Activated T-helper 1 cell treated with Interleukin-2 at 50 U/mL for 16 hours (primary cell): Measurements from ENCODE around the gene SPATA20.
A peak's percentile ranks its signal among the peaks of the same experiment; 100 is the strongest.

Source experiments
- DNase-seq: peaks from one replicate; pipeline ENCODE4 v3.0.0-alpha.2; 2020; ENCODE audit warnings: low read depth

SPATA20 gene

DNA sequence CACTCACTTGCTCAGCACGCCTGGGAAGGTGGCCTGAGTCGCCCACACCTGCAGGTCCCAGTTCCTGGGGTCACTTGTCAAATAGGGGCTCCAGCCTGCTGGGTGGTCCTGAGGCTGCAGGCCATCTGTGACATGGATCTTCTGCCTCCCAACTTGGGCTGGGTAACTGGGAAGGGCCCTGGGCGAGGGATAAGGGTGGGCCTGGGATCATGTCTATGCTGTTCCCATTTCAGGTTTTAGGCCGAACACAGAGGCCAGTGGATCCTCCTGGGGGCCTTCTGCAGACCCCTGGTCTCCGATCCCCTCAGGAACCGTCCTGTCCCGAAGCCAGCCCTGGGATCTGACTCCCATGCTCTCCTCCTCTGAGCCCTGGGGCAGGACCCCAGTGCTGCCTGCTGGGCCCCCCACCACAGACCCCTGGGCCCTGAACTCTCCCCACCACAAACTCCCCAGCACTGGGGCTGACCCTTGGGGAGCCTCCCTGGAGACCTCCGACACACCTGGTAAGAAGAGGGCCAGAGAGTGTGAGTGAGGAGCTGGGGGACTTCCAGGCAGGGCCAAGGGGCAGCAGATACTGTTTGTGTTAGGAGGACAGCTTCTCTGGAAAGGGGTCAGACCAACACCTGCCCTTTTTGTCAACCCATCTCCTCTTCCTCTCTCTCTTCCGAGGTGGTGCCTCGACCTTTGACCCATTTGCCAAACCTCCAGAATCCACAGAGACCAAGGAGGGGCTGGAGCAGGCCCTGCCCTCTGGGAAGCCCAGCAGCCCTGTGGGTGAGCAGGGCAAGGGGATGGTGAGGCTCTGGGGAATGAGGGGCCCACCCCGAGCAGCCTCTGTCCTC lies 6.2 kb upstream of the SPATA20 start:
- no peak for DNase-seq

DNA sequence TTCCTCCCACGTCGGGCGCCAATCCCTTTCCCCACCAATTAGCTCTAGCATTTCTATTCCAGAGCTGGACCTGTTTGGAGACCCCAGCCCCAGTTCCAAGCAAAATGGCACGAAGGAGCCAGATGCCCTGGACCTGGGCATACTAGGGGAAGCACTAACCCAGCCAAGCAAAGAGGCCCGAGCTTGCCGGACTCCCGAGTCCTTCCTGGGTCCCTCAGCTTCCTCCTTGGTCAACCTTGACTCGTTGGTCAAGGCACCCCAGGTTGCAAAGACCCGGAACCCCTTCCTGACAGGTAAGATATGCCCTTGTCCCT lies 5.6 kb upstream of the SPATA20 start:
- DNase-seq: no peak

DNA sequence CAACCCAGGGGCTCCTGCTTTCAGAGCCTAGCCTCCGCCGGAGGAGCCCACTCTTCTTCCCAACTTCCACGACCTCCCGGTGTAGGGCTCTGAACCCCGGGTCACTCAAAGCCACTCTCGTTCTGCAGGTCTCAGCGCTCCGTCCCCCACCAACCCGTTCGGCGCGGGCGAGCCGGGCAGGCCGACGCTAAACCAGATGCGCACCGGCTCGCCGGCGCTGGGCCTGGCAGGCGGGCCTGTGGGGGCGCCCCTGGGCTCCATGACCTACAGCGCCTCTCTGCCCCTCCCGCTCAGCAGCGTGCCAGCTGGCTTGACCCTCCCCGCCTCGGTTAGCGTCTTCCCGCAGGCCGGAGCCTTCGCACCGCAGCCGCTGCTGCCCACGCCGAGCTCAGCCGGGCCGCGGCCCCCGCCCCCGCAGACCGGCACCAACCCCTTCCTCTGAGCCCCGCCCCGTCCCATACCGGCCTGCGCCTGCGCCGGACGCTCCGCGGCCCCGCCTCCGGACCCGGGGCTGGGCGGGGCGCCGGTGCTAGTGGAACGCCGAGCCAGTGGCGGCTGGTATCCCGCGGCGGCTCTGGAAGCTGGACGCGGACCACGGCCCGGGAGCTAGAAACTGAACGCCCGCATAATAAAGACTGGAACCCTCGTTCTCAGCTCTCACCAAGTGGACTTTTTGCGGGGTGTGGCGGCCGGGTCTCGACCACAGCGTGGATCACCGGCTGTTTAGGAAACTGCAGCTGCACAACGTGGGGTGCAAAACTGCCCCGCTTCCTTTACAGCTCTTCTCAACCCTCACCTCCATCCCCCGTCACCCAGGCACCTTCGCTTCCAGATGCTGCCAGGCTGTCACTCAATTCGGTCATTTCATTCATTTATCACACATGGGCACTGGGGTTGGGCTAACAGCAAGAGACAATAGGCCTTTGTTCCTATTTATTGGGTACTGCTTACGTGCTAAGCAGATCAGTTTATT lies 5.0 kb upstream of the SPATA20 start:
- DNase-seq: peak; percentile 76

DNA sequence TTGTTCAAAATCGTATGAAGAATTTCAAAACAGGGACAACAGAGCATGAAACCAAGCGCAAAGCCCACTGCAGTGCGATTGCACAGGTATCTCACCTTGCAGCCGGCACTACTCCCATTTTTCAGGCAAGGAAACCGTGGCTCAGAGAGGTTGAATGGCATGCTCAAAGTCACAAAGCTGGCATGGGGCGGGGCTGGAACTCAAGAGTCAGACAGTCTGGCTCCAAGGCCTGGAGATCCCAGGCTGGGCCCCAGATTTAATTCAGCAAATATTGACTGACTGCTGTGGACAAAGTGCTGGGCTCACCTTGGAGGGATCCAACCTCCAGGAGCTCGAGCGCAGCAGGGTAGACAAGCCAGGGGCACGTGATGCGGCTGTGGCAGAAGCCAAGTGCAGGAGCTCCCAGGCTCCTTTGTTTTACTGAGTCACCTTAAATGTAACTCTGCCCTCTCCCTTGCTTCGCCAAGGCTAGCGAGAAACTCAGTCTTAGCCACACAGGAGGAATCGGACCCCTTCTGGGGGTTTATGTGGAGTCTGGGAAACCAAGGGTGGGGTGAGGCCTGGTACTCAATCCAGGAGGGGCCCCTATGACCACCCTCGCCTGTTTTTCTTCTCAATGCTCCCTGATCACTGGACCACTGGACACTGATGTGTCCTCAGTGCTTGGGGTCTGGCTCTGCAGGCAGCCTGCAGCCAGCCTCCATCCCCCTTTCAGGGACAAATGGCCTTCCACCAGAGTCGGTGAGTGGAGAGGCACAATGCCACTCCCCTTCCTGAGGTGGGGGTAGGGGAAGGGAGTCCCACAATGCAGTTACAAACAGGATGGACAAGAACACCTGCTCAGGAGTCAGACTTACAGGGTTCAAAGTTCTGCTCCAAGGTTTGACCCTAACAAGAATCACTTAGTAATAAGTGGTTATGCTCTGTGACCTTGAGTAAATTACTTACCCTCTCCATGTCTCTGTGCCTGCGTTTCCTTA lies 3.9 kb upstream of the SPATA20 start:
- no peak for DNase-seq

DNA sequence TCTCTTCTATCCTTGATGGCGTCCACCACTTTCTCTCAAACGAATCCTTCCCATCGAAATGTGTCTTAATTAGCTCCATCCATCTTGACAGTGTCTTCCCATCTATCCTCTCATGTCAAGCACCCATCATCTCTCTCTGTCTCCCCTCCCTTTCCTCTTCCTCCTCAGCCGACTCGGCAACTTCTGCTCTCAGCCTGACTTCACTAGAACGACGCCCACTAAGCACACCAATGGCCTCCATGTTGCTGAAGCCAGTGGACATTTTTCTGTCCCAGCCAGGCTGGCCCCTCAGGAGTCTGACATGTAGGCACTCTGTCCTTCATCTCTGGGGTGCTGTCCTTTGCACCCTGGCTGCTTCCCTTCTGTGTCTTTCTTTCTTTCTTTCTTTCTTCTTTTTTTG lies 2.5 kb upstream of the SPATA20 start:
- no peak for DNase-seq

DNA sequence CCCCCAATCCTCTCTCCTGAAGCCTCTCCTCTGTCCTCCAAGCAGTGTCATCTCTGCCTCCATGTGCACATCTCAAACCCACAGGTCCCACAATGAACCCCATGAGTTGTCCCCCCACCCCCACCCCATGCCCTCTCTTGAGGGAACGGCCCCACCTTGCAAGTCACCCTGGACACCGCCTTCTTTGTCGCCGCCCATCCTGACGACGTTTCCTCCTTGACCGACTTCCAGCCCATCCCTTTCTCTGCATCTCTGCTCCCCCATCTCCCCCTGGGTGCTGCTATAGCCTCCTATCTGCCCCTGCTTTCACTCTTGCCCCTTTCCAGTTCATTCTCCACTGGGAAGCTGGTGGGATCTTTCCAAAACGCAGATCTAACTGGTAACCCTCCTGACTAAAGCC lies 1.7 kb upstream of the SPATA20 start:
- no peak for DNase-seq

DNA sequence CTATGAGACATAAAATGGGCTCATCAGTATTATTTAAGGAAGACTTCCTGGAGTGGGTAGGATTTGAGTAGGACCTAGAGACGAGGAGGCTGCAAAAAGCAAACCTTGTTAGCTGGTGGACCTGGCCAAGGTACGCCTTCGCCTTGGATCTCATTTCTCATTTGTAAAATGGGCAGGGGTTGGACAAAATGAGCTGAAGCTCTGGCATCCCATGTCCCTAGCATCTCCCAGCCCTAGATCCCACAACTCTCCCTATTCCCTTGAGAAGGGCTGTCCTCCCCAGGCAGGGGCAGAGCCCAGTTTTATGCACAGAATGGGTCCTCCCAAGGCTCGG lies 306 bp upstream of the SPATA20 start:
- no peak for DNase-seq

DNA sequence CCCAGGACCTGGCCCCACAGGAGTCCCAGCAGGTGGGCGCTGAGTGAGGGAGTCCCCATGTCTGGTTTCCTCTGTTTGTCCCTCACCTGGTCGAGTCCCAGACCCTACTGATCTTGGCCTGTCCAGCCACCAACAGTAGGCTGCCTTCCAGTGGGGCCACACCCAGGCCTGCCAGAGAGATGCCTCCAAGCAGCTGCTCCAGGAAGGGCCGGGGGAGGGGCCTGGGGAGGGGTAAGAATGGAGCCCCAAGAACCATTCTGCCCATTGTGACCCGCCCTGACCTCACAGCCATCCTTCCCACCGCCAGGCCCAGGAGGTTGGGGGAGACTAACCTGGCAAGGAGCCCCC lies 736 bp downstream of the SPATA20 start:
- no peak for DNase-seq

DNA sequence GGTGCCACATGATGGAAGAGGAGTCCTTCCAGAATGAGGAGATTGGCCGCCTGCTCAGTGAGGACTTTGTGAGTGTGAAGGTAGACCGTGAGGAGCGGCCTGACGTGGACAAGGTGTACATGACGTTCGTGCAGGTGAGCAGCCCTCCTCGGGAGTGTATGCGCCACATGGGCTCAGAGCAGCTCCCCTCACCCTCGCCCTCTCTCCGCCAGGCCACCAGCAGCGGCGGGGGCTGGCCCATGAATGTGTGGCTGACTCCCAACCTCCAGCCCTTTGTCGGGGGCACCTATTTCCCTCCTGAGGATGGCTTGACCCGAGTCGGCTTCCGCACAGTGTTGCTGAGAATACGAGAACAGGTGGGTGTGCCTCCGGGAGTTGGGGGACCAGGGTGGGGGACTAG lies 1.9 kb downstream of the SPATA20 start:
- DNase-seq: no peak

DNA sequence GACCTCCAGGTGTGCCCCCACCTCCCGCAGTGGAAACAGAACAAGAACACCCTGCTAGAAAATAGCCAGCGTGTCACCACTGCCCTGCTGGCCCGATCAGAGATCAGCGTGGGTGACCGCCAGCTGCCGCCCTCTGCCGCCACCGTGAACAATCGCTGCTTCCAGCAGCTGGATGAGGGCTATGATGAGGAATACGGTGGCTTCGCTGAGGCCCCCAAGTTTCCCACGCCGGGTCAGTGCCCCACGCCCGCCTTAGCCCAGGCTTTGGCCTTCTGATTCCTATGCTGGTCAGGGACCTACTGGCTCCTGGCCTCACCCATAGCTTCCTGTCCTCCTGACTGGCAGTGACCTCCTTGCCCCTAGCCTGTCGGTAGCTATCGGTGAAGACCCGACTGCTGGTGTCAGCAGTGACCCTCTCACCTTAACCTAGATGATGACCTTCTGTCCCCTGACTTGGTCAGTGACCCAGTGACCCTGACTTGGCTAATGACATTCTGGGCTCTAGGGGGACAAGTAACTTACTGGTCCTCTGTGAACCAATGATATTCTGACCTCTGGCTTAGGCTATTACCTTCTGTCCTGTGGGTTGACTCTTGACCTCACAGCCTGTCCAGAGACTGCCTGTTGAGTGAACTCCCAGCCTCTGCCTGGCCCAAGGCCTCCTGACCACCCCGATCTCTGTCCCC lies 2.4 kb downstream of the SPATA20 start:
- no peak for DNase-seq

DNA sequence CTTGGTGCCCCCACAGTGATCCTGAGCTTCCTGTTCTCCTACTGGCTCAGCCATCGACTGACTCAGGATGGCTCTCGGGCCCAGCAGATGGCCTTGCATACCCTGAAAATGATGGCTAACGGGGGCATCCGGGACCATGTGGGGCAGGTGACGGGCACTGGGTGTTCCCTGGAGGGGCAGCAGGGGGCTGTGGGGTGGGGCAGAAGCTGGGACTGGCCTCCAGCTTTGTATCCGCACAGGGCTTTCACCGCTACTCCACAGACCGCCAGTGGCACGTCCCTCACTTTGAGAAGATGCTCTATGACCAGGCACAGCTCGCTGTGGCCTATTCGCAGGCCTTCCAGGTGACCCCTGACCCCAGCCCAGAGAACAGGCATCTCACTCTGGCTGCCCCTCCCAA lies 3.0 kb downstream of the SPATA20 start:
- no peak for DNase-seq

DNA sequence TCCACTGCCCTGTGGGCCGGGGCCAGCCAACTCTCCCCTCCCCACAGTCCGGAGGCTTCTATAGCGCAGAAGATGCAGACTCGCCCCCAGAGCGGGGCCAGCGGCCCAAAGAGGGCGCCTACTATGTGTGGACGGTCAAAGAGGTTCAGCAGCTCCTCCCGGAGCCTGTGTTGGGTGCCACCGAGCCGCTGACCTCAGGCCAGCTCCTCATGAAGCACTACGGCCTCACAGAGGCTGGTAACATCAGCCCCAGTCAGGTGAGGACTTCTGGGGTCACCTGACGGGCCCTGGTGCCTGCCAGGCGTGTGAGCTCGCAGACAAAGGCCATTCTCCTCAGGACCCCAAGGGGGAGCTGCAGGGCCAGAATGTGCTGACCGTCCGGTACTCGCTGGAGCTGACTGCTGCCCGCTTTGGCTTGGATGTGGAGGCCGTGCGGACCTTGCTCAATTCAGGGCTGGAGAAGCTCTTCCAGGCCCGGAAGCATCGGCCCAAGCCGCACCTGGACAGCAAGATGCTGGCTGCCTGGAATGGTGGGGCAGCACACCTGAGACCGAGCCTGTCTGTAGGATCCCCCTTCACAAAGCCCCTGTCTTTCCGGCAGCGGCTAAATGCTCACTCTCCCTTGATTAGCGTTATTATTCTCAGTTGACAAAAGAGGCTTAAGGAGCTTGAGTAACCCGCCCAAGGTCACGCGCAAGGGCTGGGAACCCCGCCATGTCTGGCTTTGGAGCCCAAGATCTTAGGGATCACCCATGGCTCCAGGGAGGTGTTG lies 3.9 kb downstream of the SPATA20 start:
- DNase-seq: no peak

DNA sequence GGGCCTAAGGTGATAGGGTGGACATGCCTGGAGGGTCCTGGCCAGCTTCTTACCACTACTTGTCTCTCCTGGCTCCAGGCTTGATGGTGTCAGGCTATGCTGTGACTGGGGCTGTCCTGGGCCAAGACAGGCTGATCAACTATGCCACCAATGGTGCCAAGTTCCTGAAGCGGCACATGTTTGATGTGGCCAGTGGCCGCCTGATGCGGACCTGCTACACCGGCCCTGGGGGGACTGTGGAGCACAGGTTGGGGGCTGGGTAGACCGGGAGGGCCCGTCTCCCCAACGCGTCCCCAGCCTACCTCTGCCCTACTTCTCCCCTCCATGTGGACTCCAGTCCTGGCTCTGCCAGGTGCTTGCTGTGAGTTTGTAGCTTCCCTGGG lies 4.5 kb downstream of the SPATA20 start:
- no peak for DNase-seq

DNA sequence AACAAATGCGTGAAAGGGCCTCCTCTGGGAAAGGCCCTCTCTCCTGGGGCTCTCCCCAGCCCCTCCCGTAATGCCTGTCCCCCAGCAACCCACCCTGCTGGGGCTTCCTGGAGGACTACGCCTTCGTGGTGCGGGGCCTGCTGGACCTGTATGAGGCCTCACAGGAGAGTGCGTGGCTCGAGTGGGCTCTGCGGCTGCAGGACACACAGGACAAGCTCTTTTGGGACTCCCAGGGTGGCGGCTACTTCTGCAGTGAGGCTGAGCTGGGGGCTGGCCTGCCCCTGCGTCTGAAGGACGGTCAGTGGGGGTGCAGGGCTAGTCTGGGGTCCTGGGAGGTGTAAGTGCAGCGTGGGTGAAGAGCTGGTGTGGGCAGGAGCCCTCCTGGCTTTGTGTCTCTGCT lies 4.9 kb downstream of the SPATA20 start:
- DNase-seq: no peak

DNA sequence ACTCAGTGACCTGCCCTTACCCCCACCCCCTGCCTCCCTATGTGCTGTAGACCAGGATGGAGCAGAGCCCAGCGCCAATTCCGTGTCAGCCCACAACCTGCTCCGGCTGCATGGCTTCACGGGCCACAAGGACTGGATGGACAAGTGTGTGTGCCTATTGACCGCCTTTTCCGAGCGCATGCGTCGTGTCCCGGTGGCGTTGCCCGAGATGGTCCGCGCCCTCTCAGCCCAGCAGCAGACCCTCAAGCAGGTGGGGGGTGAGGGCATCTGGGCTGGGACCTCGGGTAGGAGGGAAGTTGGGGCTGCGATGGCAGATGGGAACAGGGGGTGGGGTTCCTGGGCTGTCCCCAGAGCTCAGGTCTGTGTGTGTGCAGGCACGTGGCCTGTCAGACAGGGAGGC lies 7.2 kb downstream of the SPATA20 start:
- DNase-seq: no peak

DNA sequence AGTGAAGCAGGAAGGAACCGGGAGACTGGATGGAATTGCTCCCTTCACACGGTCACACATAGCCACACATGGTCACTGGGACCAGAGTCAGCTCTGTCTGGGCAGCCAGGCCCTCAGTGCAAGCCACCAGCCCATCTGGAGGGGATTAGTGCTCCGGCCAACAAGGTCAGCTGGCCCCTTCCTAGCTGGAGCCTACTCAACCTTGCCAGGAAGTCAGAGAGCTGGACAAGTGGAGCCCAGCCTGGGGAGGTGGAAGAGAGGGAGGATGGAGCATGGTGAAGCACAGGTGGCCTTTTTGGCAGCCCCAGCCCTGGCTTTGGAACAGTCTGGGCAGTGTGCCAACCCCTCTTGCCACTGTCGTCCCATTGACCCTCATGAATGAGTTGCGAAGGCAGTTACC lies 9.8 kb downstream of the SPATA20 start:
- no peak for DNase-seq

DNA sequence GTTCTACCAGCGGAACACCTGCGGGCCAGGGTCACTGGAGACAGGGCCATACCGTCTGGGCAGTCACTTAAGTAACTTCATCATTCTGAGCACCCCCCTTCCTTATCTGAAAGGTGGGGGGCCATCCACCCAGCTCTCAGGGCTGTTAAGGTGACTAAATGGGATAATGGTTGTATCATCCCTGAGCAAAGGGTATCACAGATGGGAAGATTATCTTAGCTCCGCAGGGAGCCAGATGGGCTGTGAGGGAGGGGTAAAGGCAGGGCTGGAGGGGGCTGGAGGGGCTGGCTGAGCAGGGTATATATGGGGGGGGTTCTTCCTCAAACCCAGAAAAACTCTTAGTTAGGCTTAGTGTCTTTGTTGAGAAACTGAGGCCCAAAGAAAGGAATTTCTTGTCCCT lies 10.7 kb downstream of the SPATA20 start:
- no peak for DNase-seq

DNA sequence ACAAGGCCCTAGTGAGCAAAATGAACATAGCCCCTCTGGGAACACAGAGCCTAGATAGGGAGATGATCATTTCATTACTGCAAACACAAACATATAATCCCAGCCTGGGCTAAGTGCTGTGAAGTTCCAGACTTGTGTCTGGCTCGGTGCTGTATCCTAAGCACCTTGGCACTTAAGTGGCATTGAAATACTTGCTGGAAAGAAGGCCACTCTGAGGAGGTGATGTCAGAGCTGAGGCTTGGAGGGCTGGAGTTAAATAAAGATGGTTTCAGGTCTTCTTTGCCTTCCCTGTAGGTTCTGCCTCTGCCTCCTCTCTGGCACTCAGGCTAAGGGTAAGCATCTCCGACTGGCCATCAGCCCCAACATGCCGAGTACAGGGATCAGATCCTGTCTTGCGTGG lies 11.1 kb downstream of the SPATA20 start:
- DNase-seq: no peak

DNA sequence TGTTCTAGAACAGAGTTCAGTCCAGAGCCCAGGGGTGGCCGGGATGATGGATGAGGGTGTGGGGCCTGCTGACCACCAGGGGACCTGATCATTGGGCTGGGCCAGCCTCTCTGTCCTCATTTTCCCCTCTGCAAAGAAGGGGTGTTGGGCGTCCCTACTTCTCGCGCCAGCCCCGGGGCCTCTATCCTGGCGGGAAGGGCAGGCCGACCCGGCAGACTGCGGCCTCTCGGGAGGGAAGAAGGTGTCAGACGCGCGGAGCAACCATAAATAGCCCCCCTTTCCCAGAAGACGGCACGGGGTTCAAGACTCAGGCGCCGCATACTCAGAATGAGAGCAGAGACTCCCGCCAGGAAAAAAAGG lies 11.6 kb downstream of the SPATA20 start:
- DNase-seq: no peak

DNA sequence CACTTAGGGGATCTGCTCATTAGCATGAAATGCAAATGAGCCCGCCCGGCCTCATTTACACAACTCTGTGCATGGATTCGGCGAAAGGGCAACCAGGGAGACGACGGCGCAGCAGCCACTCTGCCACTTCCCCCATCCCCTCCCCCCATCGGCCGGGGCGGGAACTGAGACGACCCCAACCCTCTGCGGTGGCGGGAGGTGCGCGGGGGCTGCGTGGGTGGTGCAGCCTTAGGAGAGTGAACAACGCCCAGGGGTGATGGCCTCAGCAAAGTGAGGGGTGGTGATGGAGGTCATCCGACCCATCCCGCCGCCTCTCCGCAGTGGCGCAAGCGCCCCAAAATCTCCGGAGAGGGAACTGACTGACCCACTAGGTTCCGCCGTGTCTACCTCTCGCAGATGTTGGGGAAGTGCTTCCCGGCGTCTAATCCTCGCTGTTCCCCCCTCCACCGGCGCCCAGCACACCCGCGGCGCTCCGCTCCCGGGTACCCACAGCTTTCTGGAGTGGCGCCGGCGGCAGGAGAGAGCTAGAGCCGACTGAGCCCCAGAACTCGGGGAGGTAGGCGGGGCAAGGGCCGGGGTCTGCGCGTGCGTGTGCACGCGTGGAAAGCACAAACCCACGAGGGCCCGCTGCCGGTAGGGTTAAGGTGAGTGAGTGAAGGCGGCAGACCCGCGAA lies 12.1 kb downstream of the SPATA20 start:
- no peak for DNase-seq
